Neuronal stem cell (in vitro differentiated cells): ENCODE results near the gene TMEFF1.

Source experiments
- DNase-seq: peaks from one replicate; pipeline ENCODE4 v3.0.0-alpha.2; 2013; ENCODE audit warnings: low spot score
- H2AFZ ChIP-seq: one replicate; pipeline ENCODE4 v1.6.1; 2013; ENCODE audit warnings: mild to moderate bottlenecking, low read length, inconsistent platforms
- H2AK5ac ChIP-seq: 2 replicates; pipeline ENCODE4 v1.6.1; 2013; ENCODE audit warnings: low read depth, mild to moderate bottlenecking, inconsistent platforms, low read length, moderate library complexity, mixed read lengths
- H2BK120ac ChIP-seq: 2 replicates; pipeline ENCODE4 v1.6.1; 2013; ENCODE audit warnings: low read depth, mild to moderate bottlenecking, inconsistent platforms, low read length, moderate library complexity, mixed read lengths
- H2BK12ac ChIP-seq: one replicate; pipeline ENCODE4 v1.6.1; 2013; ENCODE audit warnings: low read length, inconsistent platforms
- H2BK15ac ChIP-seq: 2 replicates; pipeline ENCODE4 v1.6.1; 2013; ENCODE audit warnings: mild to moderate bottlenecking, low read length, inconsistent platforms, mixed read lengths
- H2BK5ac ChIP-seq: one replicate; pipeline ENCODE4 v1.6.1; 2013; ENCODE audit warnings: inconsistent platforms, mild to moderate bottlenecking, low read length, moderate library complexity
- H3K14ac ChIP-seq: one replicate; pipeline ENCODE4 v1.6.1; 2013; ENCODE audit warnings: low read length, inconsistent platforms
- H3K18ac ChIP-seq: 2 replicates; pipeline ENCODE4 v1.6.1; 2013; ENCODE audit warnings: low read length, inconsistent platforms
- H3K23ac ChIP-seq: 2 replicates; pipeline ENCODE4 v1.6.1; 2013; ENCODE audit warnings: low read depth, mild to moderate bottlenecking, mixed read lengths, low read length, inconsistent platforms; ENCODE audit not compliant: poor library complexity
- H3K27ac ChIP-seq: replicated peaks from 3 replicates; pipeline ENCODE4 v1.5.1; 2013; ENCODE audit warnings: low read length, inconsistent platforms
- H3K27me3 ChIP-seq, 3 experiments: 2 replicates each; pipeline ENCODE4 v1.6.1; 2013; ENCODE audit warnings: low read length in 3 of 3, mild to moderate bottlenecking in 2 of 3, inconsistent platforms in 1 of 3, low read depth in 1 of 3, mixed read lengths in 1 of 3, moderate library complexity in 1 of 3; ENCODE audit not compliant: control insufficient read depth in 3 of 3, insufficient read depth in 3 of 3
- H3K36me3 ChIP-seq, 2 donors: replicated peaks in 1 of 2; 2 replicates each; pipeline ENCODE4 v1.6.1; 2013; ENCODE audit warnings: low read length in 2 of 2; ENCODE audit not compliant: control insufficient read depth in 2 of 2, insufficient read depth in 2 of 2
- H3K4ac ChIP-seq: 2 replicates; pipeline ENCODE4 v1.6.1; 2013; ENCODE audit warnings: inconsistent platforms, mild to moderate bottlenecking, low read length, moderate library complexity
- H3K4me1 ChIP-seq, 2 donors: 1 replicate in 1 of 2; 2 replicates in 1 of 2; pipeline ENCODE4 v1.6.1; 2013; ENCODE audit warnings: low read length in 2 of 2, low read depth in 1 of 2; ENCODE audit not compliant: control insufficient read depth in 2 of 2, insufficient read depth in 1 of 2
- H3K4me2 ChIP-seq: one replicate; pipeline ENCODE4 v1.6.1; 2013; ENCODE audit warnings: mild to moderate bottlenecking, low read length, inconsistent platforms; ENCODE audit not compliant: insufficient read depth, poor library complexity, severe bottlenecking
- H3K4me3 ChIP-seq, 2 donors: 2 replicates each; pipeline ENCODE4 v1.5.1; 2013; ENCODE audit warnings: low read length in 2 of 2, mild to moderate bottlenecking in 2 of 2, inconsistent platforms in 1 of 2, moderate library complexity in 1 of 2
- H3K79me1 ChIP-seq: one replicate; pipeline ENCODE4 v1.6.1; 2013; ENCODE audit warnings: low read depth, mild to moderate bottlenecking, inconsistent platforms, low read length, moderate library complexity
- H3K9ac ChIP-seq: one replicate; pipeline ENCODE4 v1.6.1; 2013; ENCODE audit warnings: mild to moderate bottlenecking, low read depth, low read length, inconsistent platforms; ENCODE audit not compliant: poor library complexity
- H3K9me3 ChIP-seq, 2 donors: replicated peaks in 1 of 2; 2 replicates each; pipeline versions ENCODE3 to v1.6.1; 2013; ENCODE audit warnings: low read length in 2 of 2, mild to moderate bottlenecking in 2 of 2, inconsistent platforms in 1 of 2, low read depth in 1 of 2, mixed read lengths in 1 of 2, moderate library complexity in 1 of 2; ENCODE audit not compliant: control insufficient read depth in 2 of 2, insufficient read depth in 1 of 2
- H4K8ac ChIP-seq: one replicate; pipeline ENCODE4 v1.6.1; 2013; ENCODE audit warnings: low read depth, mild to moderate bottlenecking, inconsistent platforms, low read length, moderate library complexity
- H4K91ac ChIP-seq: one replicate; pipeline ENCODE4 v1.6.1; 2013; ENCODE audit warnings: low read length, low read depth, mild to moderate bottlenecking, inconsistent platforms; ENCODE audit not compliant: poor library complexity
- WGBS, 2 donors: extraction: QIAGEN DNeasy Blood & Tissue Kit; methylation state at CpG; one replicate each; pipeline ENCODE4 v1.1.7; 2013; ENCODE audit warnings: missing lambda C conversion rate in 2 of 2, mixed read lengths in 1 of 2; ENCODE audit not compliant: insufficient read length in 2 of 2, insufficient replicate concordance in 1 of 2; ENCODE audit errors: extremely low coverage in 2 of 2; 5-methylcytosine and 5-hydroxymethylcytosine counted together

Gene TMEFF1

GRCh38 chr9:100479820-100480219, 6.9 kb downstream of the TMEFF1 start:
- no peak for DNase-seq
- H3K27ac ChIP-seq: no peak overlapping the region

GRCh38 chr9:100485196-100485595, 12.2 kb downstream of the TMEFF1 start:
- no peak overlapping the region for H2BK120ac ChIP-seq
- WGBS, 2 donors: no CpG with 5 or more reads among the region's 1 CpG

More at GRCh38 chr9:100479820-100480219, 6.9 kb downstream of the TMEFF1 start:
- H2BK5ac ChIP-seq: no peak overlapping the region
- H4K8ac ChIP-seq: no peak overlapping the region
- no peak overlapping the region for H3K4me3 ChIP-seq
- H3K79me1 ChIP-seq: peaks cover 6% of the 10 kb centered on the region
- peaks cover 4 to 9% of the 10 kb centered on the region in 2 donors for H3K4me1 ChIP-seq
- no peak overlapping the region for H2BK12ac ChIP-seq
- no peak overlapping the region for H3K14ac ChIP-seq
- H2AFZ ChIP-seq: no peak overlapping the region
- no peak overlapping the region for H3K9ac ChIP-seq
- WGBS, 2 donors: no CpG with 5 or more reads among the region's 2 CpGs
- H3K9me3 ChIP-seq: peaks cover 2 to 11% of the 10 kb centered on the region in 2 donors
- no peak overlapping the region for H4K91ac ChIP-seq
- H3K18ac ChIP-seq: no peak overlapping the region
- H3K23ac ChIP-seq: no peak overlapping the region
- H3K27me3 ChIP-seq: no peaks in the 10 kb centered on the region
- peaks cover 0 to 24% of the 10 kb centered on the region in 2 donors for H3K36me3 ChIP-seq
- no peak overlapping the region for H3K4ac ChIP-seq
- H2BK15ac ChIP-seq: no peak overlapping the region
- H2BK120ac ChIP-seq: no peak overlapping the region
- no peak overlapping the region for H2AK5ac ChIP-seq
- no peak overlapping the region for H3K4me2 ChIP-seq

GRCh38 chr9:100486479-100487176, 13.7 kb downstream of the TMEFF1 start:
- Histone ChIP-seq H2AFZ (no peak overlapping the region), H3K14ac (no peak overlapping the region), H3K9me3 (peaks cover 0 to 2% of the 10 kb centered on the region in 2 donors), H3K23ac (no peak overlapping the region), H2BK15ac (no peak overlapping the region), H3K79me1 (peaks cover 6% of the 10 kb centered on the region), H3K4me2 (no peak overlapping the region), H4K91ac (no peak overlapping the region), H3K4me1 (no peaks in the 10 kb centered on the region), H2BK120ac (no peak overlapping the region), H3K4ac (no peak overlapping the region), H2BK5ac (no peak overlapping the region), H3K36me3 (peaks cover 0 to 17% of the 10 kb centered on the region in 2 donors), H3K4me3 (no peak overlapping the region), H3K18ac (no peak overlapping the region), H2BK12ac (no peak overlapping the region), H3K27me3 (no peaks in the 10 kb centered on the region), H3K27ac (no peak overlapping the region), H3K9ac (no peak overlapping the region), H4K8ac (no peak overlapping the region), H2AK5ac (no peak overlapping the region)
- DNase-seq: no peak
- no CpG with 5 or more reads among the region's 10 CpGs for WGBS, 2 donors

More at GRCh38 chr9:100485196-100485595, 12.2 kb downstream of the TMEFF1 start:
- Histone ChIP-seq H3K36me3 (peaks cover 0 to 17% of the 10 kb centered on the region in 2 donors), H3K18ac (no peak overlapping the region), H2BK12ac (no peak overlapping the region), H3K4ac (no peak overlapping the region), H3K4me2 (no peak overlapping the region), H3K27me3 (no peaks in the 10 kb centered on the region), H2AK5ac (no peak overlapping the region), H3K14ac (no peak overlapping the region), H3K9ac (no peak overlapping the region), H3K4me3 (no peak overlapping the region), H3K9me3 (no peaks in the 10 kb centered on the region), H2AFZ (no peak overlapping the region), H3K23ac (no peak overlapping the region), H4K91ac (no peak overlapping the region), H4K8ac (no peak overlapping the region), H3K27ac (no peak overlapping the region), H2BK15ac (no peak overlapping the region), H3K79me1 (peaks cover 6% of the 10 kb centered on the region), H3K4me1 (no peaks in the 10 kb centered on the region), H2BK5ac (no peak overlapping the region)
- no peak for DNase-seq

- H2BK5ac ChIP-seq: no peak overlapping the region
- H3K14ac ChIP-seq: no peak overlapping the region
- no peak overlapping the region for H3K23ac ChIP-seq
- H3K18ac ChIP-seq: no peak overlapping the region
- H3K27ac ChIP-seq: no peak overlapping the region
- peaks cover 2% of the 10 kb centered on the region for H3K79me1 ChIP-seq
- WGBS, 2 donors: no CpG with 5 or more reads among the region's 1 CpG
- no peak overlapping the region for H4K8ac ChIP-seq
- H2BK120ac ChIP-seq: no peak overlapping the region
- no peak for DNase-seq
- H3K36me3 ChIP-seq: peaks cover 0 to 17% of the 10 kb centered on the region in 2 donors
- H2BK12ac ChIP-seq: no peak overlapping the region
- H3K4me2 ChIP-seq: no peak overlapping the region
- H2AK5ac ChIP-seq: no peak overlapping the region
- H3K4ac ChIP-seq: no peak overlapping the region
- H3K4me3 ChIP-seq: no peak overlapping the region
- H3K4me1 ChIP-seq: peaks cover 0 to 1% of the 10 kb centered on the region in 2 donors
- H3K27me3 ChIP-seq: no peaks in the 10 kb centered on the region
- no peak overlapping the region for H3K9ac ChIP-seq
- H2AFZ ChIP-seq: no peak overlapping the region
- H3K9me3 ChIP-seq: peaks cover 0 to 2% of the 10 kb centered on the region in 2 donors
- H2BK15ac ChIP-seq: no peak overlapping the region
- H4K91ac ChIP-seq: no peak overlapping the region
These were observed 15.2 kb downstream of the TMEFF1 start for GRCh38 chr9:100488177-100488576.
